Ishikawa (cell line): Measurements from ENCODE around the gene OR1D5.

ENCODE experiments used
- EGR1 ChIP-seq: IDR thresholded peaks from 2 replicates; pipeline ENCODE4 v1.6.1; 2012
- EP300 ChIP-seq: IDR thresholded peaks from 2 replicates; pipeline ENCODE4 v1.6.1; 2012; ENCODE audit warnings: borderline replicate concordance
- TEAD4 ChIP-seq: IDR thresholded peaks from 2 replicates; pipeline ENCODE4 v1.6.1; 2012
- YY1 ChIP-seq: IDR thresholded peaks from 2 replicates; pipeline ENCODE4 v1.6.1; 2012; ENCODE audit warnings: low read depth

GRCh38 chr17:3015890-3016289 lies 47.5 kb downstream of the OR1D5 start:
- no peak for TF ChIP-seq EGR1
- TF ChIP-seq TEAD4, result no peak
- TF ChIP-seq YY1, result no peak
- TF ChIP-seq EP300, result no peak
